Measurements from ENCODE around the gene SFXN5. TPM values are rescaled to one million over a fixed set of nuclear protein-coding genes. Genes with fewer than 3 reads are reported as not detected.

The SFXN5 gene
- total RNA-seq, 1 donor from 2014 or later: 18.5 TPM

- no peaks in the 10 kb centered on the region for H3K36me3 Mint-ChIP-seq (ENCODE audit: low read depth)
- no peak for DNase-seq (ENCODE audit: low spot score)
These were observed 86.4 kb downstream of the SFXN5 start for GRCh38 chr2:72985136-72985535.

GRCh38 chr2:72984172-72984671, 87.3 kb downstream of the SFXN5 start:
- H3K4me1 Mint-ChIP-seq (ENCODE audit: low read depth): peaks cover 1% of the 10 kb centered on the region
- no peaks in the 10 kb centered on the region for H3K27me3 Mint-ChIP-seq (ENCODE audit: low read depth)
- H3K27ac Mint-ChIP-seq: no peak overlapping the region
- no peak for DNase-seq (ENCODE audit: low spot score)
- no peaks in the 10 kb centered on the region for H3K9me3 Mint-ChIP-seq
- H3K4me3 Mint-ChIP-seq (ENCODE audit: low read depth): no peak overlapping the region
- intact Hi-C loops (cut with micrococcal nuclease): no loop called here
- no peaks in the 10 kb centered on the region for H3K36me3 Mint-ChIP-seq (ENCODE audit: low read depth)

More at GRCh38 chr2:72985136-72985535, 86.4 kb downstream of the SFXN5 start:
- no peaks in the 10 kb centered on the region for H3K27me3 Mint-ChIP-seq (ENCODE audit: low read depth)
- H3K4me3 Mint-ChIP-seq (ENCODE audit: low read depth): no peak overlapping the region
- no peaks in the 10 kb centered on the region for H3K4me1 Mint-ChIP-seq (ENCODE audit: low read depth)
- H3K9me3 Mint-ChIP-seq: no peaks in the 10 kb centered on the region
- no peak overlapping the region for H3K27ac Mint-ChIP-seq
- intact Hi-C loops (cut with micrococcal nuclease): no loop called here

GRCh38 chr2:72983500-72984161, 87.9 kb downstream of the SFXN5 start:
- no peak overlapping the region for H3K4me3 Mint-ChIP-seq (ENCODE audit: low read depth)
- intact Hi-C loops (cut with micrococcal nuclease): no loop called here
- no peak for DNase-seq (ENCODE audit: low spot score)
- peaks cover 1% of the 10 kb centered on the region for H3K4me1 Mint-ChIP-seq (ENCODE audit: low read depth)
- H3K27me3 Mint-ChIP-seq (ENCODE audit: low read depth): no peaks in the 10 kb centered on the region
- no peaks in the 10 kb centered on the region for H3K36me3 Mint-ChIP-seq (ENCODE audit: low read depth)
- no peaks in the 10 kb centered on the region for H3K9me3 Mint-ChIP-seq
- no peak overlapping the region for H3K27ac Mint-ChIP-seq

- DNase-seq (ENCODE audit: low spot score): no peak
- Mint-ChIP-seq H3K4me1 (ENCODE audit: low read depth) (peaks cover 1% of the 10 kb centered on the region), H3K27me3 (ENCODE audit: low read depth) (no peaks in the 10 kb centered on the region), H3K9me3 (no peaks in the 10 kb centered on the region), H3K27ac (no peak overlapping the region), H3K4me3 (ENCODE audit: low read depth) (no peak overlapping the region), H3K36me3 (ENCODE audit: low read depth) (no peaks in the 10 kb centered on the region)
- intact Hi-C loops (cut with micrococcal nuclease): no loop called here
These were observed 88.6 kb downstream of the SFXN5 start for GRCh38 chr2:72982781-72983499.

- no peaks in the 10 kb centered on the region for H3K9me3 Mint-ChIP-seq
- H3K36me3 Mint-ChIP-seq (ENCODE audit: low read depth): no peaks in the 10 kb centered on the region
- peaks cover 1% of the 10 kb centered on the region for H3K4me1 Mint-ChIP-seq (ENCODE audit: low read depth)
- intact Hi-C loops (cut with micrococcal nuclease): no loop called here
- no peak overlapping the region for H3K27ac Mint-ChIP-seq
- no peak for DNase-seq (ENCODE audit: low spot score)
- no peaks in the 10 kb centered on the region for H3K27me3 Mint-ChIP-seq (ENCODE audit: low read depth)
- H3K4me3 Mint-ChIP-seq (ENCODE audit: low read depth): no peak overlapping the region
These were observed 89.3 kb downstream of the SFXN5 start for GRCh38 chr2:72982219-72982618.

- Mint-ChIP-seq H3K9me3 (no peaks in the 10 kb centered on the region), H3K36me3 (ENCODE audit: low read depth) (no peaks in the 10 kb centered on the region), H3K27me3 (ENCODE audit: low read depth) (no peaks in the 10 kb centered on the region), H3K4me1 (ENCODE audit: low read depth) (peaks cover 1% of the 10 kb centered on the region), H3K4me3 (ENCODE audit: low read depth) (no peak overlapping the region), H3K27ac (no peak overlapping the region)
- DNase-seq (ENCODE audit: low spot score): no peak
- intact Hi-C loops (cut with micrococcal nuclease): no loop called here
These were observed 90.0 kb downstream of the SFXN5 start for GRCh38 chr2:72981536-72981935.

- H3K9me3 Mint-ChIP-seq: no peaks in the 10 kb centered on the region
- intact Hi-C loops (cut with micrococcal nuclease): no loop called here
These were observed 90.8 kb downstream of the SFXN5 start for GRCh38 chr2:72980535-72981217.

GRCh38 chr2:72979896-72980295, 91.6 kb downstream of the SFXN5 start:
- Mint-ChIP-seq H3K4me3 (ENCODE audit: low read depth) (no peak overlapping the region), H3K4me1 (ENCODE audit: low read depth) (peaks cover 1% of the 10 kb centered on the region), H3K27me3 (ENCODE audit: low read depth) (peaks cover 2% of the 10 kb centered on the region), H3K9me3 (no peaks in the 10 kb centered on the region), H3K27ac (no peak overlapping the region), H3K36me3 (ENCODE audit: low read depth) (no peaks in the 10 kb centered on the region)
- DNase-seq (ENCODE audit: low spot score): no peak
- intact Hi-C loops (cut with micrococcal nuclease): no loop called here

More at GRCh38 chr2:72980535-72981217, 90.8 kb downstream of the SFXN5 start:
- Mint-ChIP-seq H3K4me1 (ENCODE audit: low read depth) (peaks cover 1% of the 10 kb centered on the region), H3K27me3 (ENCODE audit: low read depth) (no peaks in the 10 kb centered on the region), H3K36me3 (ENCODE audit: low read depth) (no peaks in the 10 kb centered on the region), H3K4me3 (ENCODE audit: low read depth) (no peak overlapping the region), H3K27ac (no peak overlapping the region)
- DNase-seq (ENCODE audit: low spot score): no peak

GRCh38 chr2:72975017-72975416, 96.5 kb downstream of the SFXN5 start:
- H3K36me3 Mint-ChIP-seq (ENCODE audit: low read depth): no peaks in the 10 kb centered on the region
- intact Hi-C loops (cut with micrococcal nuclease): no loop called here
- peaks cover under 1% of the 10 kb centered on the region for H3K4me1 Mint-ChIP-seq (ENCODE audit: low read depth)
- peaks cover 5% of the 10 kb centered on the region for H3K27me3 Mint-ChIP-seq (ENCODE audit: low read depth)
- no peaks in the 10 kb centered on the region for H3K9me3 Mint-ChIP-seq
- no peak overlapping the region for H3K27ac Mint-ChIP-seq
- DNase-seq (ENCODE audit: low spot score): no peak
- H3K4me3 Mint-ChIP-seq (ENCODE audit: low read depth): no peak overlapping the region

- Mint-ChIP-seq H3K36me3 (ENCODE audit: low read depth) (no peaks in the 10 kb centered on the region), H3K4me1 (ENCODE audit: low read depth) (no peaks in the 10 kb centered on the region), H3K4me3 (ENCODE audit: low read depth) (no peak overlapping the region), H3K27me3 (ENCODE audit: low read depth) (peaks cover 5% of the 10 kb centered on the region), H3K9me3 (no peaks in the 10 kb centered on the region), H3K27ac (no peak overlapping the region)
- DNase-seq (ENCODE audit: low spot score): no peak
- intact Hi-C loops (cut with micrococcal nuclease): no loop called here
These were observed 97.1 kb downstream of the SFXN5 start for GRCh38 chr2:72974436-72974754.

GRCh38 chr2:72973566-72974435, 97.7 kb downstream of the SFXN5 start:
- Mint-ChIP-seq H3K4me3 (ENCODE audit: low read depth) (no peak overlapping the region), H3K27me3 (ENCODE audit: low read depth) (peaks cover 5% of the 10 kb centered on the region), H3K9me3 (no peaks in the 10 kb centered on the region), H3K36me3 (ENCODE audit: low read depth) (no peaks in the 10 kb centered on the region), H3K27ac (no peak overlapping the region), H3K4me1 (ENCODE audit: low read depth) (no peaks in the 10 kb centered on the region)
- intact Hi-C loops (cut with micrococcal nuclease): loop anchor here (1.0 kb wide), 1 partner anchor 80 kb away; no protein-coding TSS in a partner anchor
- peak; percentile 28 for DNase-seq (ENCODE audit: low spot score)

- H3K9me3 Mint-ChIP-seq: no peaks in the 10 kb centered on the region
- no peaks in the 10 kb centered on the region for H3K36me3 Mint-ChIP-seq (ENCODE audit: low read depth)
- no peaks in the 10 kb centered on the region for H3K4me1 Mint-ChIP-seq (ENCODE audit: low read depth)
- no peak for DNase-seq (ENCODE audit: low spot score)
- no peak overlapping the region for H3K27ac Mint-ChIP-seq
- H3K4me3 Mint-ChIP-seq (ENCODE audit: low read depth): no peak overlapping the region
- peaks cover 5% of the 10 kb centered on the region for H3K27me3 Mint-ChIP-seq (ENCODE audit: low read depth)
- intact Hi-C loops (cut with micrococcal nuclease): loop anchor here (1.0 kb wide), 1 partner anchor 80 kb away; no protein-coding TSS in a partner anchor
These were observed 98.4 kb downstream of the SFXN5 start for GRCh38 chr2:72973137-72973535.

Measured in activated T-helper 2 cell treated with anti-CD3 and anti-CD28 coated beads, Interferon-gamma antibody, Interleukin-2, Interleukin-4, amounts not matched to agents 10 μg/mL and 5 μg/mL and 100 μg/mL, durations not matched to agents 14 hours and 24 hours and 36 hours (primary cell).